Measurements from ENCODE around the gene IQGAP1. TPM values are rescaled to one million over a fixed set of nuclear protein-coding genes. Genes with fewer than 3 reads are reported as not detected.

IQGAP1 gene
- total RNA-seq, 1 experiment from 2014 or later, result 72.4 TPM

GRCh38 chr15:90386221-90386620, 1.8 kb upstream of the IQGAP1 start:
- no peak overlapping the region for H3K9ac ChIP-seq (ENCODE audit: extremely low read depth, insufficient read length, low read length)
- H3K23me2 ChIP-seq (ENCODE audit: insufficient read length, low read depth, low read length, poor library complexity, severe bottlenecking), result peaks cover 11% of the 10 kb centered on the region
- no peak overlapping the region for H2BK12ac ChIP-seq (ENCODE audit: insufficient read length, low read depth, low read length)
- H3K23ac ChIP-seq (ENCODE audit: insufficient read length, low read depth, low read length), result no peak overlapping the region
- H3K36me3 Mint-ChIP-seq (ENCODE audit: insufficient read depth in 1 of 3, low read depth in 3 of 3), result peaks cover 2 to 8% (median 7%) of the 10 kb centered on the region in 3 experiments; a peak in 5 of 7 replicates
- no peak overlapping the region for H3K4me3 Mint-ChIP-seq
- H2BK15ac ChIP-seq (ENCODE audit: low read depth, low read length), result no peak overlapping the region
- no peak for TF ChIP-seq CTCF (conservative IDR thresholded peaks at IDR 0.05)
- no peak for DNase-seq
- H4K91ac ChIP-seq (ENCODE audit: insufficient read length, low read depth, low read length), result no peak overlapping the region
- no peak overlapping the region for H3K27ac ChIP-seq (ENCODE audit: insufficient read length, low read depth, low read length)
- no peaks in the 10 kb centered on the region for H3K27me3 Mint-ChIP-seq (ENCODE audit: low read depth)
- no peak overlapping the region for H2BK5ac ChIP-seq (ENCODE audit: insufficient read length, low read length)
- H2AFZ ChIP-seq (ENCODE audit: low read length), result no peak overlapping the region
- H4K8ac ChIP-seq (replicated peaks; ENCODE audit: insufficient read length, low read depth, low read length), result no peak overlapping the region
- H3K4me1 ChIP-seq (ENCODE audit: insufficient read depth, low read length), result peaks cover 3% of the 10 kb centered on the region; the same call in 1 of the 2 replicates
- no peaks in the 10 kb centered on the region for H3K9me3 Mint-ChIP-seq
- H3K18ac ChIP-seq (ENCODE audit: insufficient read length, low read depth, low read length), result no peak overlapping the region
- no peaks in the 10 kb centered on the region for H4K20me1 ChIP-seq (ENCODE audit: control insufficient read depth, insufficient read depth, insufficient read length)
- H3K4ac ChIP-seq (ENCODE audit: low read depth, low read length), result no peak overlapping the region
- no peak overlapping the region for H3K56ac ChIP-seq (ENCODE audit: insufficient read length, low read depth, low read length)
- H3K79me2 ChIP-seq (ENCODE audit: insufficient read depth, low read length), result peaks cover 6% of the 10 kb centered on the region; the same call in 1 of the 2 replicates
- H3K4me2 ChIP-seq (ENCODE audit: insufficient read depth, insufficient read length, low read length), result no peak overlapping the region
- H3K27ac Mint-ChIP-seq, result no peak overlapping the region
- H2BK120ac ChIP-seq (ENCODE audit: low read depth, low read length, poor library complexity, severe bottlenecking), result no peak overlapping the region
- no peak overlapping the region for H2BK20ac ChIP-seq (ENCODE audit: low read depth, low read length, poor library complexity, severe bottlenecking)
- no peaks in the 10 kb centered on the region for H3K27me3 ChIP-seq (ENCODE audit: insufficient read depth, low read length)
- H2AK5ac ChIP-seq (ENCODE audit: insufficient read length, low read length), result no peak overlapping the region
- H3K4me1 Mint-ChIP-seq, result peaks cover 25% of the 10 kb centered on the region in 2 experiments
- H3T11ph ChIP-seq (ENCODE audit: low read length), result no peak overlapping the region
- no peak overlapping the region for H3K14ac ChIP-seq (ENCODE audit: insufficient read depth, low read length)
- H4K5ac ChIP-seq (ENCODE audit: insufficient read length, low read depth, low read length), result no peak overlapping the region
- WGBS (ENCODE audit: extremely low coverage, insufficient read length, low lambda C conversion rate), result no CpG with 5 or more reads among the region's 2 CpGs
- no peaks in the 10 kb centered on the region for H3K9me3 ChIP-seq (ENCODE audit: control insufficient read depth, low read depth, low read length)
- no peaks in the 10 kb centered on the region for H3K79me1 ChIP-seq (ENCODE audit: insufficient read depth, low read depth, low read length, poor library complexity, severe bottlenecking)

Measured in H9 (cell line).